Adrenal gland (tissue), 12 donors: Measurements from ENCODE around the gene MAPK7. TPM values are rescaled to one million over a fixed set of nuclear protein-coding genes. Genes with fewer than 3 reads are reported as not detected.

ENCODE experiments used
- DNase-seq, 7 donors: peaks; one replicate each; pipeline ENCODE4 v3.0.0-alpha.2; 2019 to 2020
- H3K27ac ChIP-seq, 5 donors: fragments of 200-600 bp; sonication (generic) in 4 of 5; 1 replicate in 3 of 5; 2 replicates in 2 of 5; pipeline versions ENCODE4 v1.5.1 to v1.8.0; 2016 to 2020; ENCODE audit warnings: mild to moderate bottlenecking in 1 of 5
- H3K27me3 ChIP-seq: fragments of 200-600 bp; 2 replicates; pipeline ENCODE4 v1.8.0; 2021
- H3K36me3 ChIP-seq, 2 donors: fragments of 200-600 bp; replicated peaks in 1 of 2; 1 replicate in 1 of 2; 2 replicates in 1 of 2; pipeline versions ENCODE4 v1.5.1 to v1.8.0; 2018 to 2022
- H3K4me1 ChIP-seq, 2 donors: fragments of 200-600 bp; replicated peaks in 1 of 2; 1 replicate in 1 of 2; 2 replicates in 1 of 2; pipeline versions ENCODE4 v1.5.1 to v1.8.0; 2018 to 2021
- H3K4me3 ChIP-seq, 4 donors: fragments of 200-600 bp; sonication (generic) in 3 of 4; one replicate each; pipeline ENCODE4 v1.5.1; 2016 to 2018
- H3K9me3 ChIP-seq, 3 donors: fragments of 200-600 bp; sonication (generic) in 1 of 3; replicated peaks in 1 of 3; 1 replicate in 2 of 3; 2 replicates in 1 of 3; pipeline versions ENCODE4 v1.5.1 to v1.8.0; 2016 to 2021
- POLR2A ChIP-seq, 2 donors: fragments of 450-650 bp; IDR thresholded peaks; one replicate each; pipeline ENCODE4 v1.6.1; 2017; ENCODE audit warnings: antibody characterized with exemption in 2 of 2, mild to moderate bottlenecking in 2 of 2, moderate library complexity in 1 of 2
- WGBS, 4 donors: extraction: QIAGEN DNeasy Blood & Tissue Kit in 2 of 4; methylation state at CpG; one replicate each; pipeline versions ENCODE4 v1.1.5 to v1.1.7; 2013 to 2017; 5-methylcytosine and 5-hydroxymethylcytosine counted together
- intact Hi-C, 2 donors: fragments of 100-400 bp; cut with DNase I; formaldehyde crosslinking; loops; one replicate each; pipeline versions ENCODE4 v1.14.1 to v1.15.0; 2022 to 2023
- polyA plus RNA-seq, 3 donors: library from polyadenylated mRNA; stranded (reverse); fragments of 200-250 nt in 2 of 3; fragments of 350-450 nt in 1 of 3; fragmentation: Illumina TruSeq in 1 of 3; extraction: RNeasy Lipid Tissue Mini Kit (QIAGEN cat#74804) in 1 of 3; gene quantifications; one replicate each; pipeline ENCODE4 v1.2.3, GENCODE V29; 2013 to 2014
- total RNA-seq, 9 donors: library from RNA; depleted of rRNA in 4 of 9; stranded (reverse); fragments of >200 nt in 4 of 9; fragments of 120-200 nt in 1 of 9; fragmentation: NEBNext Ultra II Directional in 1 of 9; extraction: Animal tissue kit (Norgen Biotek cat#: 25700) in 1 of 9; gene quantifications; one replicate each; pipeline versions ENCODE4 v1.1.0 to v1.2.4, GENCODE V29; 2013 to 2023
- TF ChIP-seq, protein P1 (sequence below), 6 experiments: fragments of 450-650 bp in 4 of 6; fragments of 200-600 bp in 2 of 6; sonication (generic) in 1 of 6; IDR thresholded peaks; 1 replicate in 5 of 6; 2 replicates in 1 of 6; pipeline versions ENCODE4 v1.5.1 to v1.8.0; 2016 to 2021; ENCODE audit warnings: antibody characterized with exemption in 6 of 6, mild to moderate bottlenecking in 2 of 6, moderate library complexity in 1 of 6
- donor health status: healthy with polysubstance abuse.
- donor health status: Bipolar disorder and iron deficiency.
- donor health status: DM: yes; HTN: yes; CAD: no.
- donor health status: DM: no; HTN: no; CAD: no.
- donor health status: DM: no; HTN: no; CAD: no.
- donor health status: DM: yes; HTN: yes; CAD: no.

MAPK7 gene
- total and polyA plus RNA-seq, 12 donors, result 7.6 to 223 (median 44.6) TPM

GRCh38 chr17:19371259-19372010 is 6.9 kb upstream of the MAPK7 start:
- Histone ChIP-seq H3K27me3 (no peaks in the 10 kb centered on the region), H3K36me3 (no peaks in the 10 kb centered on the region), H3K4me1 (peaks cover 0 to 15% of the 10 kb centered on the region in 2 donors), H3K4me3 (no peak overlapping the region), H3K27ac (peak overlapping the region in 1 of 5 donors; percentile 68), H3K9me3 (no peaks in the 10 kb centered on the region)
- WGBS, 4 donors, result 84 to 89% (median 87%) methylated on average over 5 to 7 of the region's 7 CpGs
- intact Hi-C loops, result no loop called here
- no peak for TF ChIP-seq POLR2A (IDR thresholded peaks at IDR 0.05)
- TF ChIP-seq, protein P1, sequence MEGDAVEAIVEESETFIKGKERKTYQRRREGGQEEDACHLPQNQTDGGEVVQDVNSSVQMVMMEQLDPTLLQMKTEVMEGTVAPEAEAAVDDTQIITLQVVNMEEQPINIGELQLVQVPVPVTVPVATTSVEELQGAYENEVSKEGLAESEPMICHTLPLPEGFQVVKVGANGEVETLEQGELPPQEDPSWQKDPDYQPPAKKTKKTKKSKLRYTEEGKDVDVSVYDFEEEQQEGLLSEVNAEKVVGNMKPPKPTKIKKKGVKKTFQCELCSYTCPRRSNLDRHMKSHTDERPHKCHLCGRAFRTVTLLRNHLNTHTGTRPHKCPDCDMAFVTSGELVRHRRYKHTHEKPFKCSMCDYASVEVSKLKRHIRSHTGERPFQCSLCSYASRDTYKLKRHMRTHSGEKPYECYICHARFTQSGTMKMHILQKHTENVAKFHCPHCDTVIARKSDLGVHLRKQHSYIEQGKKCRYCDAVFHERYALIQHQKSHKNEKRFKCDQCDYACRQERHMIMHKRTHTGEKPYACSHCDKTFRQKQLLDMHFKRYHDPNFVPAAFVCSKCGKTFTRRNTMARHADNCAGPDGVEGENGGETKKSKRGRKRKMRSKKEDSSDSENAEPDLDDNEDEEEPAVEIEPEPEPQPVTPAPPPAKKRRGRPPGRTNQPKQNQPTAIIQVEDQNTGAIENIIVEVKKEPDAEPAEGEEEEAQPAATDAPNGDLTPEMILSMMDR (IDR thresholded peaks at IDR 0.05), result no peak
- DNase-seq, result peak in 2 of 7 donors; percentile 13 to 45

- Histone ChIP-seq H3K4me3 (no peak overlapping the region), H3K27ac (no peak overlapping the region), H3K36me3 (no peaks in the 10 kb centered on the region), H3K9me3 (no peaks in the 10 kb centered on the region), H3K27me3 (no peaks in the 10 kb centered on the region), H3K4me1 (peaks cover 0 to 20% of the 10 kb centered on the region in 2 donors)
- TF ChIP-seq POLR2A (IDR thresholded peaks at IDR 0.05), result no peak
- TF ChIP-seq, protein P1 (IDR thresholded peaks at IDR 0.05), result no peak
- peak in 3 of 7 donors; percentile 12 to 46 (median 20) for DNase-seq
- WGBS, 4 donors, result 81 to 91% (median 86%) methylated on average over 8 to 9 of the region's 9 CpGs
- intact Hi-C loops, result no loop called here
Observed at GRCh38 chr17:19372011-19372370, 6.3 kb upstream of the MAPK7 start.

GRCh38 chr17:19372439-19372838 is 5.9 kb upstream of the MAPK7 start:
- DNase-seq, result no peak
- 72 to 81% (median 79%) methylated on average over 8 to 12 of the region's 12 CpGs for WGBS, 4 donors
- TF ChIP-seq, protein P1 (IDR thresholded peaks at IDR 0.05), result no peak
- TF ChIP-seq POLR2A (IDR thresholded peaks at IDR 0.05), result no peak

DNA sequence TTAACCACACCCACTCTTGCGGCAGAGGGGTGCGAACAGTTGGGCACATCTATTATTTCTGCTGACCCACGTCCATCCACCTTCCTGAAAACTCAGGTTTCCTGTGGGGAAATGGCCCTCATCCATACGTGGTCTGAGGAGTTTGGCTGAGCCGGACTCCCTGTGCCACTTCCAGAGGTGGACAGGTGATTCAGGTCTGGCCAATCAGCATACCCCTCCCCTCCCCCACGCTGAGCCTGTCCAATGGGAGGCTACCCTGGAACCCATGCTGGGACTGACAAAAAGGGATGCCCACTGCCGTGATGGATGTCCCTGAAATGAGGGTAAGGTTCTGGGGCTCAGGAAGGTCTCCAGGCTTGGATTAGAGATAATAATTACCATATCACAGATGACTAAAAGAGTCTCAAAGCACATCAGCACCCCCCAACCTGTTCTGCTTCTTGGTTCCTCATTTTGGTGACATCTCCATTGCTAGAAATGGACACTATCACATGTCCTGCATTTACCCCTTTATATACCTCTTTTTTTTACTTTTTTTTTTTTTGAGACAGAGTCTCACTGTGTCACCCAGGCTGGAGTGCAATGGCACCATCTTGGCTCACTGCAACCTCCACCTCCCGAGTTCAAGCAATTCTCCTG is 5.3 kb upstream of the MAPK7 start:
- peak in 3 of 7 donors; percentile 19 to 51 (median 34) for DNase-seq
- WGBS, 4 donors, result 82 to 89% (median 87%) methylated on average over 4 to 8 of the region's 8 CpGs
- Histone ChIP-seq H3K4me1 (peaks cover 0 to 21% of the 10 kb centered on the region in 2 donors), H3K36me3 (no peaks in the 10 kb centered on the region), H3K9me3 (no peaks in the 10 kb centered on the region), H3K27me3 (no peaks in the 10 kb centered on the region), H3K27ac (no peak overlapping the region), H3K4me3 (no peak overlapping the region)
- intact Hi-C loops, result no loop called here
- TF ChIP-seq, protein P1 (IDR thresholded peaks at IDR 0.05), result no peak
- TF ChIP-seq POLR2A (IDR thresholded peaks at IDR 0.05), result no peak

More at GRCh38 chr17:19372439-19372838, 5.9 kb upstream of the MAPK7 start:
- Histone ChIP-seq H3K4me1 (peaks cover 0 to 22% of the 10 kb centered on the region in 2 donors), H3K4me3 (no peak overlapping the region), H3K36me3 (no peaks in the 10 kb centered on the region), H3K27me3 (no peaks in the 10 kb centered on the region), H3K9me3 (no peaks in the 10 kb centered on the region), H3K27ac (no peak overlapping the region)
- intact Hi-C loops, result no loop called here
